IPS DF 6.9 (cell line): ENCODE measurements around the gene KIF25.

Experiments
- DNase-seq: peaks from one replicate; pipeline ENCODE4 v3.0.0-alpha.2; 2013; ENCODE audit warnings: low read depth, low spot score
- H3K27ac ChIP-seq: one replicate; pipeline ENCODE4 v1.5.1; 2013; ENCODE audit warnings: low read length, control low read depth
- H3K27me3 ChIP-seq: 2 replicates; pipeline ENCODE4 v1.6.1; 2013; ENCODE audit warnings: mild to moderate bottlenecking, low read length; ENCODE audit not compliant: control insufficient read depth, insufficient read depth
- H3K36me3 ChIP-seq: 2 replicates; pipeline ENCODE4 v1.6.1; 2013; ENCODE audit warnings: low read length; ENCODE audit not compliant: control insufficient read depth, insufficient read depth
- H3K4me1 ChIP-seq: 2 replicates; pipeline ENCODE4 v1.6.1; 2013; ENCODE audit warnings: low read length; ENCODE audit not compliant: control insufficient read depth, insufficient read depth
- H3K4me3 ChIP-seq: 2 replicates; pipeline ENCODE4 v1.5.1; 2013; ENCODE audit warnings: mild to moderate bottlenecking, low read length
- H3K9me3 ChIP-seq: 2 replicates; pipeline ENCODE4 v1.6.1; 2013; ENCODE audit warnings: low read length, inconsistent platforms; ENCODE audit not compliant: control insufficient read depth, insufficient read depth
- WGBS: extraction: QIAGEN DNeasy Blood & Tissue Kit; methylation state at CpG from one replicate; pipeline ENCODE4 v1.1.7; 2013; ENCODE audit warnings: mixed read lengths, missing lambda C conversion rate; ENCODE audit not compliant: insufficient read length, insufficient coverage; 5-methylcytosine and 5-hydroxymethylcytosine counted together

The KIF25 gene

GRCh38 chr6:167997642-167998041 lies at the start of gene KIF25:
KIF25 (plus strand) TSS chr6:167997671; CDS start chr6:168029586, 31,915 bp downstream.
- Histone ChIP-seq H3K4me1 (peaks cover 3% of the 10 kb centered on the region; the same call in 1 of the 2 replicates), H3K9me3 (no peaks in the 10 kb centered on the region), H3K27me3 (no peaks in the 10 kb centered on the region), H3K4me3 (no peak within 1 kb of the TSS), H3K36me3 (no peaks in the 10 kb centered on the region), H3K27ac (no peak within 1 kb of the TSS)
- no peak for DNase-seq
- no CpG with 5 or more reads among the region's 9 CpGs for WGBS

- Histone ChIP-seq H3K27me3 (no peaks in the 10 kb centered on the region), H3K4me3 (no peak overlapping the region), H3K9me3 (no peaks in the 10 kb centered on the region), H3K27ac (no peak overlapping the region), H3K4me1 (no peaks in the 10 kb centered on the region; the same call in 1 of the 2 replicates), H3K36me3 (peaks cover 42% of the 10 kb centered on the region)
- WGBS, result no CpG with 5 or more reads among the region's 1 CpG
- no peak for DNase-seq
These were observed 49.8 kb upstream of the KIF25 start for GRCh38 chr6:167947716-167948115.

- Histone ChIP-seq H3K9me3 (no peaks in the 10 kb centered on the region), H3K4me1 (no peaks in the 10 kb centered on the region; the same call in 1 of the 2 replicates), H3K4me3 (no peak overlapping the region), H3K27me3 (no peaks in the 10 kb centered on the region), H3K27ac (no peak overlapping the region), H3K36me3 (peaks cover 37% of the 10 kb centered on the region)
- WGBS, result no CpG with 5 or more reads among the region's 4 CpGs
- no peak for DNase-seq
These were observed 48.8 kb upstream of the KIF25 start for GRCh38 chr6:167948716-167949115.

- 100% methylated on average over 1 of the region's 7 CpGs for WGBS
- Histone ChIP-seq H3K36me3 (peaks cover 33% of the 10 kb centered on the region), H3K4me3 (no peak overlapping the region), H3K27me3 (no peaks in the 10 kb centered on the region), H3K27ac (no peak overlapping the region), H3K9me3 (no peaks in the 10 kb centered on the region), H3K4me1 (no peaks in the 10 kb centered on the region; the same call in 1 of the 2 replicates)
- DNase-seq, result no peak
These were observed 48.3 kb upstream of the KIF25 start for GRCh38 chr6:167949121-167949684.

GRCh38 chr6:167951781-167952511 lies 45.5 kb upstream of the KIF25 start:
- WGBS, result no CpG with 5 or more reads among the region's 29 CpGs
- Histone ChIP-seq H3K4me3 (no peak overlapping the region), H3K9me3 (no peaks in the 10 kb centered on the region), H3K4me1 (no peaks in the 10 kb centered on the region; the same call in 1 of the 2 replicates), H3K27me3 (no peaks in the 10 kb centered on the region), H3K36me3 (peaks cover 30% of the 10 kb centered on the region), H3K27ac (no peak overlapping the region)
- DNase-seq, result no peak

- Histone ChIP-seq H3K4me3 (no peak overlapping the region), H3K36me3 (peaks cover 30% of the 10 kb centered on the region), H3K27me3 (no peaks in the 10 kb centered on the region), H3K9me3 (no peaks in the 10 kb centered on the region), H3K27ac (no peak overlapping the region), H3K4me1 (no peaks in the 10 kb centered on the region; the same call in 1 of the 2 replicates)
- DNase-seq, result no peak
- WGBS, result no CpG with 5 or more reads among the region's 1 CpG
These were observed 45.0 kb upstream of the KIF25 start for GRCh38 chr6:167952512-167952859.

GRCh38 chr6:167953551-167953950 lies 43.9 kb upstream of the KIF25 start:
- Histone ChIP-seq H3K4me3 (no peak overlapping the region), H3K4me1 (peaks cover 2% of the 10 kb centered on the region; the same call in 1 of the 2 replicates), H3K27me3 (no peaks in the 10 kb centered on the region), H3K27ac (no peak overlapping the region), H3K9me3 (no peaks in the 10 kb centered on the region), H3K36me3 (peaks cover 32% of the 10 kb centered on the region)
- no CpG with 5 or more reads among the region's 5 CpGs for WGBS
- DNase-seq, result no peak

GRCh38 chr6:167954151-167954550 lies 43.3 kb upstream of the KIF25 start:
- no peak overlapping the region for H3K27ac ChIP-seq
- peaks cover 28% of the 10 kb centered on the region for H3K36me3 ChIP-seq
- H3K4me1 ChIP-seq, result peaks cover 2% of the 10 kb centered on the region; the same call in 1 of the 2 replicates
- no peak overlapping the region for H3K4me3 ChIP-seq
- no peak for DNase-seq
- WGBS, result no CpG with 5 or more reads among the region's 3 CpGs
- H3K9me3 ChIP-seq, result no peaks in the 10 kb centered on the region
- H3K27me3 ChIP-seq, result no peaks in the 10 kb centered on the region

- WGBS, result no CpG with 5 or more reads among the region's 6 CpGs
- peaks cover 14% of the 10 kb centered on the region for H3K36me3 ChIP-seq
- no peak for DNase-seq
- no peak overlapping the region for H3K4me3 ChIP-seq
- peaks cover 2% of the 10 kb centered on the region; the same call in 1 of the 2 replicates for H3K4me1 ChIP-seq
- H3K9me3 ChIP-seq, result no peaks in the 10 kb centered on the region
- H3K27me3 ChIP-seq, result no peaks in the 10 kb centered on the region
- H3K27ac ChIP-seq, result no peak overlapping the region
These were observed 41.0 kb upstream of the KIF25 start for GRCh38 chr6:167956491-167956890.

GRCh38 chr6:167956983-167957492 lies 40.4 kb upstream of the KIF25 start:
- H3K4me1 ChIP-seq, result peaks cover 2% of the 10 kb centered on the region; the same call in 1 of the 2 replicates
- H3K27ac ChIP-seq, result no peak overlapping the region
- WGBS, result no CpG with 5 or more reads among the region's 8 CpGs
- H3K36me3 ChIP-seq, result peaks cover 8% of the 10 kb centered on the region; the same call in 1 of the 2 replicates
- no peaks in the 10 kb centered on the region for H3K9me3 ChIP-seq
- H3K4me3 ChIP-seq, result no peak overlapping the region
- no peak for DNase-seq
- H3K27me3 ChIP-seq, result no peaks in the 10 kb centered on the region
